ENCODE results near the gene PIGM.

PIGM gene

GRCh38 chr1:159986093-159986492 is 45.7 kb downstream of the PIGM start:
- DNase-seq = no peak

GRCh38 chr1:159985473-159985872 is 46.3 kb downstream of the PIGM start:
- no peak for DNase-seq

- DNase-seq = peak; percentile 63
Observed at GRCh38 chr1:159983681-159984080, 48.1 kb downstream of the PIGM start.

GRCh38 chr1:159982280-159982679 is 49.5 kb downstream of the PIGM start:
- DNase-seq = no peak

GRCh38 chr1:159981351-159982055 is 50.3 kb downstream of the PIGM start:
- DNase-seq = no peak

GRCh38 chr1:159980786-159981185 is 51.0 kb downstream of the PIGM start:
- no peak for DNase-seq

- DNase-seq = no peak
Observed at GRCh38 chr1:159980076-159980475, 51.7 kb downstream of the PIGM start.

GRCh38 chr1:159979257-159979656 is 52.5 kb downstream of the PIGM start:
- DNase-seq = no peak

GRCh38 chr1:159978107-159978398 is 53.7 kb downstream of the PIGM start:
- DNase-seq = no peak

GRCh38 chr1:159977364-159978106 is 54.3 kb downstream of the PIGM start:
- no peak for DNase-seq

All from NCI-H82 (cell line).